DND-41 (cell line): Measurements from ENCODE around the gene NRXN3.

Source experiments
- ATAC-seq: fragments of 200-7000 bp; cut with Tn5 transposase; 3 replicates; pipeline ENCODE4 v1.9.1; 2021; ENCODE audit warnings: low read depth; ENCODE audit not compliant: insufficient read depth
- DNase-seq: peaks from one replicate; pipeline ENCODE4 v3.0.0-alpha.2; 2020
- H2AFZ ChIP-seq: 2 replicates; pipeline ENCODE4 v1.6.0; 2012; ENCODE audit warnings: low read depth, low read length
- H3K27ac ChIP-seq: 2 replicates; pipeline ENCODE4 v1.5.1; 2012; ENCODE audit warnings: low read length, inconsistent platforms
- H3K27me3 ChIP-seq: fragments of 200-600 bp; sonication (generic); 2 replicates; pipeline ENCODE4 v1.6.0; 2012; ENCODE audit warnings: low read length, mild to moderate bottlenecking, inconsistent platforms; ENCODE audit not compliant: insufficient read depth, poor library complexity
- H3K36me3 ChIP-seq: 2 replicates; pipeline ENCODE4 v1.5.1; 2012; ENCODE audit warnings: low read length, inconsistent platforms; ENCODE audit not compliant: insufficient read depth
- H3K4me1 ChIP-seq: 2 replicates; pipeline ENCODE4 v1.5.1; 2012; ENCODE audit warnings: mild to moderate bottlenecking, low read length; ENCODE audit not compliant: insufficient read depth
- H3K4me2 ChIP-seq: 2 replicates; pipeline ENCODE4 v1.6.0; 2012; ENCODE audit warnings: mild to moderate bottlenecking, moderate library complexity, low read length, inconsistent platforms; ENCODE audit not compliant: insufficient read depth
- H3K4me3 ChIP-seq, 2 experiments: fragments of 200-600 bp in 1 of 2; shearing (Covaris generic) in 1 of 2; 2 replicates each; pipeline ENCODE4 v1.5.1; 2012 to 2016; ENCODE audit warnings: inconsistent platforms in 2 of 2, low read length in 2 of 2, mild to moderate bottlenecking in 2 of 2, low read depth in 1 of 2, moderate library complexity in 1 of 2
- H3K79me2 ChIP-seq: 2 replicates; pipeline ENCODE4 v1.6.0; 2012; ENCODE audit warnings: low read length, inconsistent platforms; ENCODE audit not compliant: insufficient read depth
- H3K9ac ChIP-seq: 2 replicates; pipeline ENCODE4 v1.6.0; 2012; ENCODE audit warnings: low read depth, mild to moderate bottlenecking, inconsistent platforms, low read length, moderate library complexity
- H3K9me3 ChIP-seq: 2 replicates; pipeline ENCODE4 v1.5.1; 2012; ENCODE audit warnings: low read length, moderate library complexity, mild to moderate bottlenecking, inconsistent platforms; ENCODE audit not compliant: insufficient read depth, severe bottlenecking
- H4K20me1 ChIP-seq: 2 replicates; pipeline ENCODE4 v1.6.0; 2012; ENCODE audit warnings: low read length; ENCODE audit not compliant: insufficient read depth
- EZH2 ChIP-seq: IDR thresholded peaks from 3 replicates; pipeline ENCODE4 v1.6.1; 2012; ENCODE audit warnings: borderline replicate concordance, low read depth, mild to moderate bottlenecking, moderate library complexity, low read length, inconsistent platforms; ENCODE audit not compliant: severe bottlenecking
- TF ChIP-seq, protein P1 (sequence below): IDR thresholded peaks from 2 replicates; pipeline ENCODE4 v1.5.1; 2012; ENCODE audit warnings: borderline replicate concordance, low read length, moderate library complexity, mild to moderate bottlenecking; ENCODE audit not compliant: poor library complexity, severe bottlenecking; ENCODE audit errors: extremely low read depth

NRXN3 gene

DNA sequence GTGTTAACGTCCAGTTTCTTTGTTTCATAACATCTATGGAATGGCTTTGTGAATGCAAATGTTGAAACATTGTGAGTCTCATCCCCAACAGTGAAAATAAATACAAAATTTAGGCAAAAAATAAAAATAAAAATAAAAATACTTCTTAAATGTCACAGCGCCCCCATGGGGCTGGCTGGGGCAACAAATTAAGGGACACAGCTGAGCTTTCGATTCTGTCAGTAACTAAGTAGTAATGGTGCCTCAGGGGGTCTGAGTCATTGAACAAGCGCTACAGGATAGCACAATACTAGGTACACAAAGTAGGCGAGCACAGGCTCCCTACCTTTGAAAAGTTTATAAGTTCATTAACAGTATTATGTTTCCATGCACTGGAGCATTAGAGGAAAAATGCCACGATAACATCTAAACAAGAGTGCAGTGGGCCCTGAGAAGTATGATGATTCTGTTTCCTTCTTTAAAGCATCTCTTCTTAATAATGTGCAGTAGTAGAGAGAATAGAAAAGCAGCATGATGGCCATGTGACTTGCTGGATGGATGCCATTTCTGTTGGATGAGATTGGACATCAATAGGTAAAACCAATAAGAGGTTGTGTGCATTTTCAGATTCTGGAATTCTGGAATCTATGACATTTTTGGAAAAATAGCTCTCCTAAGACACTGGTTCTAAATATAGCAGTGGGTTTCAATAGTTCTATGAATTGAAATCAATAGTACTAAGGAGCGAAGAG, 1374.0 kb downstream of the NRXN3 start:
- ATAC-seq: no peak
- H3K27ac ChIP-seq: no peak overlapping the region

DNA sequence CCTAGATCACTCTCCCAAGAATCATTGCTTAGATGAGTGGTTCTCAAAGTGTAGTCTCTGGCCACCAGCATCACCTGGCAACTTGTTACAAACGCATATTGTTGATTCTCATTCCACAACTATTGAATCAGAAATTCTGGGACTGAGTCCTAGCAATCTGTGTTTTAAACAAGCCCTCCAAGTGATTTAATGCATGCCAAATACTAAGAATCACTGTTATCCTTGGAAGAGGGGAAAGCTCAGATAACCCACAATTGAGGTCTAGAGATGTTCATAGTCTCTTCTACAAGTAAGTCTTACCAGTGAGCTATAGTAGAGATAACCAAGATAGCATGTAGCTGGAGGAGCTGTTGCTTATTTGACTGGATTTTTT, 1374.5 kb downstream of the NRXN3 start:
- Histone ChIP-seq H3K36me3 (no peaks in the 10 kb centered on the region), H3K4me2 (no peak overlapping the region), H3K4me3 (no peak overlapping the region), H4K20me1 (no peaks in the 10 kb centered on the region), H3K9me3 (no peaks in the 10 kb centered on the region), H3K79me2 (no peaks in the 10 kb centered on the region), H2AFZ (no peak overlapping the region), H3K9ac (no peak overlapping the region), H3K27ac (no peak overlapping the region), H3K27me3 (no peaks in the 10 kb centered on the region), H3K4me1 (no peaks in the 10 kb centered on the region)
- ATAC-seq (no peak), DNase-seq (no peak)
- TF ChIP-seq, protein P1, sequence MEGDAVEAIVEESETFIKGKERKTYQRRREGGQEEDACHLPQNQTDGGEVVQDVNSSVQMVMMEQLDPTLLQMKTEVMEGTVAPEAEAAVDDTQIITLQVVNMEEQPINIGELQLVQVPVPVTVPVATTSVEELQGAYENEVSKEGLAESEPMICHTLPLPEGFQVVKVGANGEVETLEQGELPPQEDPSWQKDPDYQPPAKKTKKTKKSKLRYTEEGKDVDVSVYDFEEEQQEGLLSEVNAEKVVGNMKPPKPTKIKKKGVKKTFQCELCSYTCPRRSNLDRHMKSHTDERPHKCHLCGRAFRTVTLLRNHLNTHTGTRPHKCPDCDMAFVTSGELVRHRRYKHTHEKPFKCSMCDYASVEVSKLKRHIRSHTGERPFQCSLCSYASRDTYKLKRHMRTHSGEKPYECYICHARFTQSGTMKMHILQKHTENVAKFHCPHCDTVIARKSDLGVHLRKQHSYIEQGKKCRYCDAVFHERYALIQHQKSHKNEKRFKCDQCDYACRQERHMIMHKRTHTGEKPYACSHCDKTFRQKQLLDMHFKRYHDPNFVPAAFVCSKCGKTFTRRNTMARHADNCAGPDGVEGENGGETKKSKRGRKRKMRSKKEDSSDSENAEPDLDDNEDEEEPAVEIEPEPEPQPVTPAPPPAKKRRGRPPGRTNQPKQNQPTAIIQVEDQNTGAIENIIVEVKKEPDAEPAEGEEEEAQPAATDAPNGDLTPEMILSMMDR: no peak
- TF ChIP-seq EZH2: no peak

More for the DNA sequence above, 1374.0 kb downstream of the NRXN3 start:
- TF ChIP-seq, protein P1: peak; percentile 23
- no peak for TF ChIP-seq EZH2
- Histone ChIP-seq H3K27me3 (no peaks in the 10 kb centered on the region), H4K20me1 (no peaks in the 10 kb centered on the region), H3K9ac (no peak overlapping the region), H2AFZ (no peak overlapping the region), H3K9me3 (no peaks in the 10 kb centered on the region), H3K79me2 (no peaks in the 10 kb centered on the region), H3K4me2 (no peak overlapping the region), H3K36me3 (no peaks in the 10 kb centered on the region), H3K4me3 (no peak overlapping the region), H3K4me1 (no peaks in the 10 kb centered on the region)
- DNase-seq: no peak

DNA sequence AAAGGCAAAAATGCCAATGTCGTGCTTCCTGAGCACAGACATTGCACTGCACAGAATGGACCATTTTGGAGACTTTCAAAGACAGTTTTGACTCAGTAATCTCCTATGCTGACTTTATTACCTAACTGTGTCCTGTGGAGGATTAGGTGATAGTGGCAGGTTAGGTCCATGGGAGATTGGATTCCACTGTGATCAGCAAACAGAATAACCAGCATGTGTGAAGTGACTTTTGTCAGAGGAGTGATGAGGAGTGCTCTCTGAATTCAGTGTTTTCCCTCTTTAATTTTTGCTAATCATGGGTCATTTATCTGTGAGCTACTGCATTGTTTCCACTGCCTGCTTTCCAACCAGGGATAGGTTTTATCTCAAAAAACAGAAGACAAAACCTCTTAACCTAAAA, 1378.7 kb downstream of the NRXN3 start:
- no peaks in the 10 kb centered on the region for H3K36me3 ChIP-seq
- no peaks in the 10 kb centered on the region for H3K9me3 ChIP-seq
- H3K27me3 ChIP-seq: no peaks in the 10 kb centered on the region
- no peak overlapping the region for H3K4me3 ChIP-seq
- no peak overlapping the region for H3K9ac ChIP-seq
- no peaks in the 10 kb centered on the region for H3K4me1 ChIP-seq
- H3K79me2 ChIP-seq: no peaks in the 10 kb centered on the region
- TF ChIP-seq, protein P1: no peak
- H4K20me1 ChIP-seq: no peaks in the 10 kb centered on the region
- no peak overlapping the region for H3K27ac ChIP-seq
- no peak for ATAC-seq
- H2AFZ ChIP-seq: 0 out of 2 replicates have a peak overlapping the region, but pooled peaks have one; percentile 13
- no peak overlapping the region for H3K4me2 ChIP-seq
- DNase-seq: no peak
